OCI-LY1 (cell line): ENCODE data around the gene SIRT3.

Experiments
- H2AFZ ChIP-seq: fragments of 200-600 bp; sonication (generic), shearing (Covaris generic); 2 replicates; pipeline ENCODE4 v1.6.0; 2014; ENCODE audit warnings: antibody characterized with exemption, mild to moderate bottlenecking, low read length
- H3F3A ChIP-seq: fragments of 200-600 bp; sonication (generic), shearing (Covaris generic); 2 replicates; pipeline ENCODE4 v1.6.0; 2014; ENCODE audit warnings: mild to moderate bottlenecking, antibody characterized with exemption, low read length, moderate library complexity; ENCODE audit not compliant: insufficient read depth
- H3K27ac ChIP-seq: fragments of 200-600 bp; sonication (generic); 2 replicates; pipeline ENCODE4 v1.5.1; 2014; ENCODE audit warnings: low read length, mixed run types, mild to moderate bottlenecking, low read depth; ENCODE audit not compliant: poor library complexity, severe bottlenecking
- H3K27me3 ChIP-seq: fragments of 200-600 bp; sonication (generic); 2 replicates; pipeline ENCODE4 v1.6.0; 2014; ENCODE audit warnings: antibody characterized with exemption, mild to moderate bottlenecking, low read length, moderate library complexity; ENCODE audit not compliant: insufficient read depth
- H3K36me3 ChIP-seq: fragments of 200-600 bp; sonication (generic); 2 replicates; pipeline ENCODE4 v1.6.1; 2014; ENCODE audit warnings: mild to moderate bottlenecking, antibody characterized with exemption, low read length, moderate library complexity, mixed read lengths; ENCODE audit not compliant: insufficient read depth
- H3K4me1 ChIP-seq: fragments of 200-600 bp; sonication (generic); 2 replicates; pipeline ENCODE4 v1.5.1; 2014; ENCODE audit warnings: mild to moderate bottlenecking, low read length, moderate library complexity; ENCODE audit not compliant: insufficient read depth, severe bottlenecking
- H3K4me2 ChIP-seq: fragments of 200-600 bp; sonication (generic), shearing (Covaris generic); 2 replicates; pipeline ENCODE4 v1.6.1; 2014; ENCODE audit warnings: low read length
- H3K4me3 ChIP-seq: fragments of 200-600 bp; sonication (generic); 2 replicates; pipeline ENCODE4 v1.5.1; 2014; ENCODE audit warnings: low read length, low read depth, mild to moderate bottlenecking, mixed read lengths; ENCODE audit not compliant: poor library complexity, severe bottlenecking
- H3K79me2 ChIP-seq: fragments of 200-600 bp; shearing (Covaris generic); 2 replicates; pipeline ENCODE4 v1.6.1; 2016; ENCODE audit warnings: mixed run types, low read length, mixed read lengths; ENCODE audit not compliant: insufficient read depth
- H3K9ac ChIP-seq: fragments of 200-600 bp; sonication (generic), shearing (Covaris generic); 2 replicates; pipeline ENCODE4 v1.6.1; 2014; ENCODE audit warnings: mild to moderate bottlenecking, low read length, mixed read lengths
- H3K9me2 ChIP-seq: fragments of 200-600 bp; sonication (generic), shearing (Covaris generic); 2 replicates; pipeline ENCODE4 v1.6.1; 2014; ENCODE audit warnings: low read depth, mild to moderate bottlenecking, low read length, mixed read lengths
- H3K9me3 ChIP-seq: fragments of 200-600 bp; shearing (Covaris generic); 2 replicates; pipeline ENCODE4 v1.6.1; 2014; ENCODE audit warnings: low read length, mixed read lengths
- H4K20me1 ChIP-seq: fragments of 200-600 bp; sonication (generic), shearing (Covaris generic); 2 replicates; pipeline ENCODE4 v1.6.0; 2016; ENCODE audit warnings: mild to moderate bottlenecking, low read length; ENCODE audit not compliant: insufficient read depth
- CTCF ChIP-seq: fragments of 200-600 bp; sonication (generic), shearing (Covaris generic); IDR thresholded peaks from 2 replicates; pipeline ENCODE4 v1.5.1; 2017; ENCODE audit warnings: mild to moderate bottlenecking, antibody characterized with exemption, low read length, moderate library complexity, mixed read lengths
- EZH2 ChIP-seq: fragments of 200-600 bp; sonication (generic), shearing (Covaris generic); IDR thresholded peaks from 2 replicates; pipeline ENCODE4 v1.8.0; 2017; ENCODE audit warnings: borderline replicate concordance, mixed run types, mild to moderate bottlenecking, antibody characterized with exemption, low read length, moderate library complexity, mixed read lengths

SIRT3 gene

GRCh38 chr11:249062-249461, 12.9 kb upstream of the SIRT3 start:
- no peaks in the 10 kb centered on the region for H3F3A ChIP-seq
- no peak overlapping the region for H3K4me2 ChIP-seq
- H3K36me3 ChIP-seq: peaks cover 93% of the 10 kb centered on the region
- H3K79me2 ChIP-seq: no peaks in the 10 kb centered on the region
- no peaks in the 10 kb centered on the region for H3K27me3 ChIP-seq
- H3K9me3 ChIP-seq: no peaks in the 10 kb centered on the region
- no peaks in the 10 kb centered on the region for H3K9me2 ChIP-seq
- H4K20me1 ChIP-seq: no peaks in the 10 kb centered on the region
- no peak overlapping the region for H3K27ac ChIP-seq
- no peaks in the 10 kb centered on the region for H3K4me1 ChIP-seq
- H3K4me3 ChIP-seq: no peak overlapping the region
- TF ChIP-seq EZH2 (no peak), CTCF (no peak)
- H3K9ac ChIP-seq: no peak overlapping the region
- no peak overlapping the region for H2AFZ ChIP-seq

- peaks cover 94% of the 10 kb centered on the region for H3K36me3 ChIP-seq
- no peaks in the 10 kb centered on the region for H3K4me1 ChIP-seq
- H3F3A ChIP-seq: no peaks in the 10 kb centered on the region
- H4K20me1 ChIP-seq: no peaks in the 10 kb centered on the region
- no peak overlapping the region for H3K4me2 ChIP-seq
- H3K9ac ChIP-seq: no peak overlapping the region
- no peaks in the 10 kb centered on the region for H3K9me3 ChIP-seq
- no peak overlapping the region for H3K4me3 ChIP-seq
- peaks cover 7% of the 10 kb centered on the region for H3K79me2 ChIP-seq
- TF ChIP-seq CTCF (no peak), EZH2 (no peak)
- no peaks in the 10 kb centered on the region for H3K9me2 ChIP-seq
- H3K27ac ChIP-seq: no peak overlapping the region
- H3K27me3 ChIP-seq: no peaks in the 10 kb centered on the region
- H2AFZ ChIP-seq: no peak overlapping the region
Observed at GRCh38 chr11:244376-244775, 8.2 kb upstream of the SIRT3 start.

- no peak overlapping the region for H3K4me3 ChIP-seq
- peaks cover 80% of the 10 kb centered on the region for H3K36me3 ChIP-seq
- H3K9me3 ChIP-seq: no peaks in the 10 kb centered on the region
- H3K9ac ChIP-seq: no peak overlapping the region
- H4K20me1 ChIP-seq: no peaks in the 10 kb centered on the region
- H3K79me2 ChIP-seq: peaks cover 32% of the 10 kb centered on the region
- peaks cover 15% of the 10 kb centered on the region for H3K4me1 ChIP-seq
- no peak overlapping the region for H3K27ac ChIP-seq
- H3F3A ChIP-seq: no peaks in the 10 kb centered on the region
- no peak overlapping the region for H2AFZ ChIP-seq
- no peak overlapping the region for H3K4me2 ChIP-seq
- no peak for TF ChIP-seq CTCF
- TF ChIP-seq EZH2: no peak
- no peaks in the 10 kb centered on the region for H3K27me3 ChIP-seq
- no peaks in the 10 kb centered on the region for H3K9me2 ChIP-seq
Observed at GRCh38 chr11:241634-242033, 5.5 kb upstream of the SIRT3 start.
